Sigmoid colon (tissue), 7 donors: ENCODE results near the gene BHLHE23. TPM values are rescaled to one million over a fixed set of nuclear protein-coding genes. Genes with fewer than 3 reads are reported as not detected.
"Not testable (repeated sequence)": the region's sequence is repeated elsewhere in the genome, so short reads cannot be mapped to it uniquely, and the experiment has no call there.

Experiments used
- DNase-seq: peaks from one replicate; pipeline ENCODE4 v3.0.0-alpha.2; 2019
- H3K27ac ChIP-seq, 4 donors: fragments of 200-600 bp; sonication (generic); one replicate each; pipeline ENCODE4 v1.5.1; 2016 to 2019; ENCODE audit warnings: mild to moderate bottlenecking in 1 of 4
- H3K27me3 ChIP-seq, 3 donors: fragments of 200-600 bp; sonication (generic); one replicate each; pipeline ENCODE4 v1.5.1; 2019; ENCODE audit warnings: mild to moderate bottlenecking in 1 of 3
- H3K36me3 ChIP-seq, 4 donors: fragments of 200-600 bp; sonication (generic); one replicate each; pipeline ENCODE4 v1.5.1; 2016 to 2019
- H3K4me1 ChIP-seq, 4 donors: fragments of 200-600 bp; sonication (generic); one replicate each; pipeline ENCODE4 v1.5.1; 2017 to 2019
- H3K4me3 ChIP-seq, 4 donors: fragments of 200-600 bp; sonication (generic); one replicate each; pipeline ENCODE4 v1.5.1; 2017 to 2019; ENCODE audit warnings: mild to moderate bottlenecking in 2 of 4, moderate library complexity in 1 of 4
- H3K9me3 ChIP-seq, 4 donors: fragments of 200-600 bp in 3 of 4; sonication (generic) in 3 of 4; one replicate each; pipeline versions ENCODE4 v1.5.1 to v1.6.1; 2013 to 2019
- EP300 ChIP-seq, 4 donors: sonication (generic); formaldehyde crosslinking; IDR thresholded peaks; one replicate each; pipeline ENCODE4 v1.6.1; 2017; ENCODE audit warnings: antibody characterized with exemption in 4 of 4
- POLR2A ChIP-seq, 2 donors: fragments of 450-650 bp; IDR thresholded peaks; one replicate each; pipeline ENCODE4 v1.6.1; 2016; ENCODE audit warnings: antibody characterized with exemption in 2 of 2, mild to moderate bottlenecking in 2 of 2, moderate library complexity in 2 of 2
- POLR2AphosphoS5 ChIP-seq, 4 donors: sonication (generic); formaldehyde crosslinking; IDR thresholded peaks; one replicate each; pipeline ENCODE4 v1.6.1; 2017; ENCODE audit warnings: antibody characterized with exemption in 4 of 4
- WGBS, 2 donors: extraction: QIAGEN DNeasy Blood & Tissue Kit; methylation state at CpG; one replicate each; pipeline ENCODE4 v1.1.7; 2013; 5-methylcytosine and 5-hydroxymethylcytosine counted together
- intact Hi-C: fragments of 100-400 bp; cut with DNase I; formaldehyde crosslinking; loops from one replicate; pipeline ENCODE4 v1.15.1; 2023
- polyA plus RNA-seq, 3 donors: library from polyadenylated mRNA; stranded (reverse); fragments of 200-250 nt; gene quantifications; one replicate each; pipeline ENCODE4 v1.2.3, GENCODE V29; 2013
- total RNA-seq, 4 donors: library from RNA; depleted of rRNA; stranded (reverse); fragments of >200 nt; gene quantifications; one replicate each; pipeline ENCODE4 v1.1.0, GENCODE V29; 2016
- TF ChIP-seq, protein P1 (sequence below), 4 experiments: fragments of 450-650 bp in 3 of 4; fragments of 200-600 bp in 1 of 4; IDR thresholded peaks; one replicate each; pipeline ENCODE4 v1.5.1; 2016 to 2019; ENCODE audit warnings: antibody characterized with exemption in 4 of 4, mild to moderate bottlenecking in 3 of 4, moderate library complexity in 2 of 4
- donor health status: healthy with polysubstance abuse.
- donor health status: Bipolar disorder and iron deficiency.
- donor health status: healthy.

BHLHE23 gene
- total and polyA plus RNA-seq, 7 donors = not detected

DNA sequence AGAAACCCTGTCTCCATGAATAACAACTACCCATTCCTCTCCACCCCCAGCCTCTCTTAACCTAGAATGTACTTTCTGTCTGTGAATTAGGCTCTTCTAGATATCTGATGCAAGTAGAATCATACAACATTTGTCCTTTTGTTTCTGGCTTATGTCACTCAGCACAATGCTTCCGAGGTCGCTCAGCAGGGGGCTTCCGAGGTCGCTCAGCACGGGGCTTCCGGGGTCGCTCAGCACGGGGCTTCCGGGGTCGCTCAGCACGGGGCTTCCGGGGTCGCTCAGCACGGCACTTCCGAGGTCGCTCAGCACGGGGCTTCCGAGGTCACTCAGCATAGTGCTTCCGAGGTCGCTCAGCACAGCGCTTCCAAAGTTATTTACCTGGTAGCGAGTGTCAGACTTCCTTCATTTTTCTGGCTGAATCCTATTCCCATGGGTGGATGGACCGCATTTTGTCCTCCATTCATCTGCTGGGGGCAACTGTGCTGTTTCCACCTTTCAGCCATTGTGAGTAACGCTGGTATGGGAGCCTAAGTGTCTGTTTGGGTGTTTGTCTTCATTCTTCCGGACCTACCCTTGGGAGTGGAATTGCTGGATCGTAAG is 31.0 kb upstream of the BHLHE23 start:
- WGBS, 2 donors = 67 to 75% methylated on average over 26 of the region's 26 CpGs
- no peak overlapping the region for H3K27ac ChIP-seq
- DNase-seq = peak; percentile 29

DNA sequence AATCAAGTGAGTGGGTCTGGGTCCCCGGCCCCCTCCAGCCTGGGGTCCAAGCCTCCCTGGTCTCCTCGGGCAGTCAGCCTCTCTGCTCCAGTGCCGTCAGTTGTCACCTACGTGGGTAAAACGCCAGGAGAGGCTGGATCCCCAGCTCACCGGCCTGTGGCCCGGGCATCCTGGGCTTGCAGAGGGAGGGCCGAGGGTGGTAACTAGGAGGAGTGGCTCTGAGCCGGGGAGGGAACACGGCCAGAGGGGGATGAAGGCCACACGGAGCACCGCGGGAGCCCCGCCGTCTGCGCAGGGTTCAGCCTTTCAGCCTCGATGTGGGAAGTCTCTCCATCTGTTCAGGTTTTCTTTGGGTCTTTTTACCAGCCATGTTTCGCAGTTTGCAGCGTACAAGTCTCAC is 29.5 kb upstream of the BHLHE23 start:
- intact Hi-C loops = no loop called here
- no peak for TF ChIP-seq POLR2AphosphoS5 (IDR thresholded peaks at IDR 0.05)
- no peak for TF ChIP-seq POLR2A (IDR thresholded peaks at IDR 0.05)
- TF ChIP-seq, protein P1, sequence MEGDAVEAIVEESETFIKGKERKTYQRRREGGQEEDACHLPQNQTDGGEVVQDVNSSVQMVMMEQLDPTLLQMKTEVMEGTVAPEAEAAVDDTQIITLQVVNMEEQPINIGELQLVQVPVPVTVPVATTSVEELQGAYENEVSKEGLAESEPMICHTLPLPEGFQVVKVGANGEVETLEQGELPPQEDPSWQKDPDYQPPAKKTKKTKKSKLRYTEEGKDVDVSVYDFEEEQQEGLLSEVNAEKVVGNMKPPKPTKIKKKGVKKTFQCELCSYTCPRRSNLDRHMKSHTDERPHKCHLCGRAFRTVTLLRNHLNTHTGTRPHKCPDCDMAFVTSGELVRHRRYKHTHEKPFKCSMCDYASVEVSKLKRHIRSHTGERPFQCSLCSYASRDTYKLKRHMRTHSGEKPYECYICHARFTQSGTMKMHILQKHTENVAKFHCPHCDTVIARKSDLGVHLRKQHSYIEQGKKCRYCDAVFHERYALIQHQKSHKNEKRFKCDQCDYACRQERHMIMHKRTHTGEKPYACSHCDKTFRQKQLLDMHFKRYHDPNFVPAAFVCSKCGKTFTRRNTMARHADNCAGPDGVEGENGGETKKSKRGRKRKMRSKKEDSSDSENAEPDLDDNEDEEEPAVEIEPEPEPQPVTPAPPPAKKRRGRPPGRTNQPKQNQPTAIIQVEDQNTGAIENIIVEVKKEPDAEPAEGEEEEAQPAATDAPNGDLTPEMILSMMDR (IDR thresholded peaks at IDR 0.05) = no peak
- TF ChIP-seq EP300 (IDR thresholded peaks at IDR 0.05) = no peak
- DNase-seq = peak; percentile 46

More for the DNA sequence above, 31.0 kb upstream of the BHLHE23 start:
- intact Hi-C loops = no loop called here
- TF ChIP-seq POLR2A (IDR thresholded peaks at IDR 0.05) (no peak), POLR2AphosphoS5 (IDR thresholded peaks at IDR 0.05) (no peak), EP300 (IDR thresholded peaks at IDR 0.05) (no peak)
- TF ChIP-seq, protein P1 (IDR thresholded peaks at IDR 0.05) = no peak
- Histone ChIP-seq H3K4me1 (peaks cover 0 to 7% (median 4%) of the 10 kb centered on the region in 4 donors), H3K9me3 (no peaks in the 10 kb centered on the region), H3K27me3 (peaks cover 4 to 86% (median 36%) of the 10 kb centered on the region in 3 donors), H3K36me3 (no peaks in the 10 kb centered on the region), H3K4me3 (no peak overlapping the region)

DNA sequence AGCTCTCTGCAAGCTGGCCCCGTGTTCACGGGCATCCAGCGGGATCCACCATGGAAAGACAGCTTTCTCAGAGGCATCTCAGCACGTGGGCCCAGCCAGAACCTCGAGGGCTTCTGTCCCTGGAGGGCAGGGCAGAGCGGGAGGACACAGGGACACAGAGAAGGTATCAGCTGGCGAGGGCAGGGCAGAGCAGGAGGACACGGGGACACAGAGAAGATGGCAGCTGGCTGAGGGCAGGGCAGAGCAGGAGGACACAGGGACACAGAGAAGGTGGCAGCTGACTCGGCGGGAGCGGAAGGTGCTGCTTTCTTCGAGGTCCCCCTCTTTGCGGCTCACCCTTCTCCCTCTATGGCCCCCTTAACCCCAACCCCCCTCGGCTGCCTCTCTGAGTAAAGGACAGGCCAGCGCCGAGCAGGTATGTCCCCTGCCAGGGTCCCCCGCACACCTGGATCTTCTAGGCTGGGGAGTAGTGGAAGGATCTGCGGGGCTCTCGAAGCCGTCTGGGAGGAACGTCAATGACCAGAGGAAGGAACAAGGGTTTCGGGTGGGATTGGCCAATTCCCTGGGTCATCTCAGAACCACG is 28.9 kb upstream of the BHLHE23 start:
- Histone ChIP-seq H3K4me1 (peaks cover 0 to 9% (median 4%) of the 10 kb centered on the region in 4 donors), H3K9me3 (no peaks in the 10 kb centered on the region), H3K4me3 (no peak overlapping the region), H3K27ac (no peak overlapping the region), H3K27me3 (peaks cover 10 to 90% (median 54%) of the 10 kb centered on the region in 3 donors), H3K36me3 (no peaks in the 10 kb centered on the region)
- peak; percentile 57 for DNase-seq
- 80 to 85% methylated on average over 23 of the region's 23 CpGs for WGBS, 2 donors
- intact Hi-C loops = no loop called here
- TF ChIP-seq, protein P1 (IDR thresholded peaks at IDR 0.05) = no peak
- no peak for TF ChIP-seq POLR2A (IDR thresholded peaks at IDR 0.05)
- TF ChIP-seq EP300 (IDR thresholded peaks at IDR 0.05) = no peak
- TF ChIP-seq POLR2AphosphoS5 (IDR thresholded peaks at IDR 0.05) = no peak

More for the DNA sequence above, 29.5 kb upstream of the BHLHE23 start:
- no peak overlapping the region for H3K27ac ChIP-seq
- WGBS, 2 donors = 34 to 39% methylated on average over 19 of the region's 19 CpGs
- no peak overlapping the region for H3K4me3 ChIP-seq
- peaks cover 10 to 88% (median 48%) of the 10 kb centered on the region in 3 donors for H3K27me3 ChIP-seq
- H3K36me3 ChIP-seq = no peaks in the 10 kb centered on the region
- peaks cover 0 to 9% (median 4%) of the 10 kb centered on the region in 4 donors for H3K4me1 ChIP-seq
- H3K9me3 ChIP-seq = no peaks in the 10 kb centered on the region

DNA sequence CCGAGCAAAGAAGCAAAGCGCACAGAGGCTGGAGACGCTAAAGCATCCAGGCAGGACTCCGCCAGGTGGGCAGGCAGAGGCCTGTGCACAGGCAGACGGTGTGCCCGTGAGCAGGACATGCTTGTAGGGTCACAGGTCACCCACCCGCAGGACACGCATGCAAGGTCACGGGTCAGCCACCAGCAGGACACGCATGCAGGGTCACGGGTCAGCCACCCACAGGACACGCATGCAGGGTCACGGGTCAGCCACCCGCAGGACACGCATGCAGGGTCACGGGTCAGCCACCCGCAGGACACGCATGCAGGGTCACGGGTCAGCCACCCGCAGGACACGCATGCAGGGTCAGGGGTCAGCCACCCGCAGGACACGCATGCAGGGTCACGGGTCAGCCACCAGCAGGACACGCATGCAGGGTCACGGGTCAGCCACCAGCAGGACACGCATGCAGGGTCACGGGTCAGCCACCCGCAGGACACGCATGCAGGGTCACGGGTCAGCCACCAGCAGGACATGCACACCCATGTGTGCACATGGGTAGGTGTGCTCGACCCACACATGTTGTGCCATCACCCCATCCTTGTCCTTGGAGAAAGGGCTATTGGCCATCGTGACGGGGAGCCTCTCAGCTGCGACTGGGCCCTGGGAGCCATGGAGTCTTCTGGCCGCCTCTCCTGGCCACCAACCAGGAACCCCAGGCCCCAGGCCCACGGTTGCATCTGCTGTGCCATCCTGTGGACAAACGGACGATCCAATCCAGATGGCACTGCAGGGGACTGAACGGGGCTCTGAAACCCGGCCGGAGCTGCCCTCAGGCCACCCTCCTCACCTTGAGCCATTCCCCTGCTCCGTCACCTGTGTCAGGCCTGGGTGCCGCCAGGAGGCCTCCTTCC is 28.2 kb upstream of the BHLHE23 start:
- H3K27ac ChIP-seq, intact Hi-C loops, H3K9me3 ChIP-seq, H3K4me3 ChIP-seq, H3K4me1 ChIP-seq, H3K36me3 ChIP-seq: not testable (repeated sequence)
- DNase-seq = peak; percentile 47
- peaks cover 13 to 93% (median 61%) of the 10 kb centered on the region in 3 donors for H3K27me3 ChIP-seq
- WGBS, 2 donors = 83 to 87% methylated on average over 44 of the region's 44 CpGs
